GM21381 (cell line): Measurements from ENCODE around the gene PNKP.
A peak's percentile ranks its signal among the peaks of the same experiment; 100 is the strongest.

ENCODE experiments used
- ATAC-seq: cut with Tn5 transposase; IDR thresholded peaks from one replicate; pipeline ENCODE4 v1.9.1; 2021; ENCODE audit warnings: mild to moderate bottlenecking, moderate library complexity; ENCODE audit not compliant: unreplicated experiment

PNKP gene

DNA sequence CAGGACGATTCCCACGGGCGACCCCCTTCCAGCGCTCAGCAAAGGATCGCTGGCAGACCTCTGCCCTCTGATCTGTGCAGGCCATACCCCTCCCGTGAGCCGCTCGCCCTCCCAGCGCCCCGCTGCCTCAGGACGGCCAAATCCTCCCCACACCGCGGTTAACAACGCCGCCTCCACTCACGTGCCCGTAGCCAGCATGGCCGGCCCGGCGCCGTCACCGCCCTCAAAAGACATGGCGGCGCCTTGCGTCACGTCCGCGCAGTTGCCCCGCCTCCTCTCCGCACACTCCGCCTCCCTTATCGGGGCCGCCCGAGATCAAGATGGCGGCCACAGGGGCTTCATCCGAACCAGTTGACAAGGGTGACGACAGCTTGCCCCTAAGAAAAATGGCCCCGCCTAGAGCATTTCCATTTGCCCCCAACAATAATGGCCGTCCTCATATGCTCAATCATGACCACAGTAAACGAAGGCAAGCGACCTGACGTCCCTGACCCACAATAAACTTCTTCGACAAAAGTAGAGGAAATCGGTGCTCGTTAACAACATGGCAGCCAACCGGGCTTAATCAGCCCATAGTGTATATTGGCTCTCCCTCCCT is 9.1 kb upstream of the PNKP start:
- peak; percentile 45 for ATAC-seq

DNA sequence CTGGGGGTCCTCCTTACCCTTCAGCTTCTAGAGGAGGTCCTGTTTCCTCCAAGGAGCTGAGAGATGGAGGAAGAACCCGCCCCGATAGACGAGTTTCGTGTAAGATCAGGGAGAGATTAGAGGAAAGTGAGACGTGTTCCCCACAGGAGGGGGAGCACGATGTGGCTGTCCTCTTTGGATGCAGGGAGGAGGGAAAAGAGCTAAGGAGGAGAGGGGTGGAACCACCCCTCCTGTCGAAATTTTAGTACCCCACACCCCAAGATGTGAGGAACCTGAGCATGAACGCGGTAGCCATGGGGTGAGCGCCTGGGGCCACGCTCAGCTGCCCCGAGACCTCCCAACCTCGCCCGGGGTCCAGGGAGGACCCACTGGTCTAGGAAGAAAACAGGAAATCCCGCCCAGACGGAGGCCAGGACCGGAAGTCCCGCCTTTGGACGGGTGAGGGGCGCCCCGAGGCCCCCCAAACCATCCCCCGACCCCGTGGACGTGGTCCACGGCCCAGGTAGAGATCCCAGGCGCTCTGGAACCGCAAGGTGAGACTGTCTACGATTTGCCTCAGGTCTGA is 8.6 kb upstream of the PNKP start:
- no peak for ATAC-seq

DNA sequence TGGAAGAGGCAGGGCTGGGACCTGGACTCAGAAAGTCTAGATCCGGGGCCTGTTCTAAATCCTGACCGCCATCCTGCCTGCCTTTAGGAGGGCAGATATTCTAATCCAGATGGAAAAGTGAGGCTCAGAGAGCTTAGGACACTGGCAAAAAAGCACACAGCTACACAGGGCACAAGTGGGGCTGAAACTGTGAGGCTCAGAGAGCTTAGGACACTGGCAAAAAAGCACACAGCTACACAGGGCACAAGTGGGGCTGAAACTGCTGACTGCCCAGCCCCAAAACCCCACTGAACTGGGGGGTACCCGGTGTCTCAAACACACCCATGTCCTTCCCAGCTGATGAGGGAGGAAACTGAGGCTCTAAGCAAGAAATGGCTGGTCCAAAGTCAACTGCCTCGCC is 7.8 kb upstream of the PNKP start:
- no peak for ATAC-seq

DNA sequence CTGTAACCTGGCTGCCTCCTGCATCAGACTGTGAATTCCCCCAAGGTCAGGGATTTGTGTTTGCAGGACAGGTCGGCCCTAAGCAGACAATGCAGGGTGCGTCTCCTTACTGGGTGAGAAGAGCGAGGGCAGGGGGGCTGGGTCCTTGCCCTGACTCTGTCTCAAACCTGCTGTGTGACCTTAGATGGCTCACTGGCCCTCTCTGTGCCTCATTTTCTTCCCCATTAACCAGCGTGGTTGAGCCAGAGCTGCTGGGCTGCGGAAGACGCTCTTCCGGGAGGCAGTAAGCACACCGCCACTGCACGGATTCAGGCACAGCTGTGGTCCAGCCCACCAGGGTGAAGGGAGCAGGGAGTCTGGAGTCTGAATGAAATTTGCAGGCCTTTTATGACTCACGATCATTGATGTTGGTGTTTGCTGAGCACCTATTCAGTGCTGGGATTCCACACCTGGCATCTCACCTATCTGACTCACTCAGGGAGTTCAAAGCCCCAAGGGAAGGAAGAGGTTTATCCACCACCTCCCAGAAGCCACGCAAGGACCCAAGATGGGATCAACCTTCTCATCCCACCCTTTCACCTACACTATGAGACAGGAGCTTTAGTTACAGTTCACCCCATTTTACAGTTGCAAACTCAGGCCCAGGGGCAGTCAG is 7.3 kb upstream of the PNKP start:
- ATAC-seq, result no peak

DNA sequence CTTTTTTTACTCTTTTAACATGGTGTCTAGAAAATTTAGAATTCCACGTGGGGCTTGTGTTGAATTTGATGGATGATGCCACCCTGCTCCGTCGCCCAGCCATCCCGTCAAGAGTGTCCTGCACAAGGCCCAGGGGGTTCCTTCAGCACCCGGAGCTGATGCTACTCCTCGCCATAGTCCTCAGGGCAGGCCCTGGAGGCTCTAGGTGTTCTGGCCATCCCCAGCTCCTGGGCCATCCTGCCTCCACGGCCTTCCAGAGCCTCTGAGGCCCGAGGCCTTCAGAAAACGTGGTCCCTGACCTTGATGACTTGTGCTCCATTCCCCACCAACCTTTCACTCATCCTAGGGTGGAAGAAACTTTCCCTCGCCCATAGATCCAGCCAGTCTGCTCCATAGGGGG is 6.5 kb upstream of the PNKP start:
- ATAC-seq, result no peak

DNA sequence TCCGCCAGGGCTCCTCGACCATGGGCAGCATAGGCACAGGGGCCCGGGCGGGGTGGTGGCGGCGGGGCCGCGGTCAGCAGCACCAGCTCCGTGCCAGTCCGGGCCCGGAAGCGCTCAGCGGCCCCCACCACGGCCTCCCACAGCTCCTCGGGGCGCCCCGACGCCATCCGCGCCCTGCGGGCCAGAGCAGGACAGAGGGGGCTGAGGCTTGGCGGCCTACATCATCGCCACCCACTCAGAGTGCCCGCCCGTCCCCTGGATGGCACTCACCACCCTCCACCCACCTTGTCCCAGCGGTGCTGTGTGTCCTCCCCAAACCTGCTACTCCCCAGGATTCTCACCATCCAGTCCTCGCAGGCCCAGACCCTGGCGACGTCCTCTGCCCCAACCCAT is 5.7 kb upstream of the PNKP start:
- no peak for ATAC-seq

DNA sequence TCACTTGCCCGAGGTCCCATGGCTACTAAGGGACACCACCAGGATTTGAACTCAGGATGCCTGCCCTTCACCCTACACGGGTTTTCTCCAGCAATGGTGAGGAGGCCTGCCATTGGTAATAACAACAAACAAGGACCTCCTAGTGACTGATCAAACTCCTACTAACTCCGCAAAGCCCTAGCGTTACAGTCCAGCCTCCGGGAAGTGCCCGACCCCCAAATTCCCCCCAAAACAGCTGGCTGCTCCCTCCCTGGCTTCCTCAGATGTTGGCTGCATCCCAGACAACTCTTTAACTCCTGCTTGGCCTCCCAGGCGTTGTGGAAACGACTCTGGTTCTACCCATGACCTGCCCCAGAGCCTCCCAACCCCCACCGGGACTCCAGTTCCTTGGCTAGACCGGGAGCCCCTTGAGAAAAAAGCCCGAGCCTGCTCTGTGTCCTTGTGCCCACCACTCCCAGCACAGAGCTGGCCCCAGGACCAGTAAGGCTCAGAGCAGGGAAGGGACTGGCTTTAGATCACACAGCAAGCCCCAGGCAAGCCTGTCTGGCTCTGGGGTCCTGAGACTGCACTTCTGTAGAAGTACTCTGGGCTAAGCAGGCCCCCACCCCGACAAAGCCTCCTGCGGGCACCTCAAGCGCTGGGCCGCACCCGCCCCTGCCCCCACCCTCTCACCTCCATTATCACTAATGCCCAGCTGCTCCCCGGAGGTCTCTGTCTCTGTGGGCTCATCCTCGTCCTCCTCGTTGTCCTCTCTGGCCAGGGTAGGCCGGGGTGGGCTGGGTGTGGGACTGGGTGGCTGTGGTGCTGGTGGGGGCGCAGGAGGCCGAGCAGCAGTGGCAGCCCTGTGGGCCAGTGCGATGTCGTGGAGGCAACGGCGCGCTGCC is 5.1 kb upstream of the PNKP start:
- no peak for ATAC-seq

DNA sequence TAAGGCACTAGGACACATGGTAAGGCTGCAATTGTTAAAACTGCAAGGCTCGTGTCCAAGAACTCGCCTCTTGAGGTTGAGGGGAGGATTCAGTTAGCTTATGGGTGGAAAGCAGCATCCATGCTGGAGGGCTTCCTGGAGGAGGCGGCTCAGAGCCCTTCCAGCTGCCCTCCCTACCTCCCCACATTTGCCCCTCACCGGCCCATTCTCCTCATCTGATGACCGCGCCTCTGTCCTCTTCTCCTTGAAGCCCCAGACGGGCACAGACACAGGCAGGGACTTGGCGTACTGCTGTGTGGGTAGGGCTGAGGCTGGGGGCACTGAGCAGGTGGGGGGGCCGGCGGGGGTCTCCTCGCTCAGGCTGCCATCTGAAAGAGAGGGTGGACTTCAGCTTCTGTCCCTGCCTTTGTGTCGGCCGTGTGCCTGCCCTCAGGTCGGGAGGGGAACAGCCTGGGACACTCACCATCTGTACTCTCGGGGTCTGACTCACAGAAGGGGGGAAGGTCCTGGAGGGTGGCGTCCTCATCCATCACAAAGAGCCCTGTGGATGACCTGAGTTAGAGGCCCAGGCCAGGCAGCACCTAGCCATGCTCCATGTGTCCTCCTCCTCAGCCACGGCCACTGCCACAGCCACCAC is 4.1 kb upstream of the PNKP start:
- ATAC-seq, result no peak

DNA sequence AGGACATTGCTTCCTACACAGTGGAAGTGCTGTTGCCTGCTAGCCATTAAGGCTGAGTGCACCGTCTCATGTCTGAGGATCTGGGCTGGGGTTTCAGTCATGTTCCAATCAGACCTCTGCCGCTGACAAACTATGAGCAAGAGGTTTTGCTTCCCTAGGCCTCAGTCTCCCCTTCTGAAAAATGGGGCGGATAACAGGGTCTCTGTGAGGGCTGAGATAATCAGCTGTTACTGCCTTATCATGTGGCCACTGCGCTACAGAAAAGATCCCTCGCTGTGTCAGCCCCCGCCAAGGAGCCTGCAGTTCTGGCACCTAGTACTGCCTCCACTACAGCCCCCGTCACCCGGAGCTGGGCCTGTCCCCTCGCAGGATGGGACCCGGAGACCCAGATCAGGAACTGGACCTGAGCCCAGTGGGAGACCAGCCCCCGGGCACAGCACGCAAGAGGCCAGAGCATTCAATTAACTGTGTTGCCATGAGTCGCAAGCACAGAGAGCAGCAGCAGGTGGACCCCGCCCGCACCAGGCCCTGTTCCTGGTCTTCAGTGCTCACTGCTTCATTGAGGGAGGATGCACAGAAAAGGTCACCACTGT is 3.0 kb upstream of the PNKP start:
- ATAC-seq, result no peak

DNA sequence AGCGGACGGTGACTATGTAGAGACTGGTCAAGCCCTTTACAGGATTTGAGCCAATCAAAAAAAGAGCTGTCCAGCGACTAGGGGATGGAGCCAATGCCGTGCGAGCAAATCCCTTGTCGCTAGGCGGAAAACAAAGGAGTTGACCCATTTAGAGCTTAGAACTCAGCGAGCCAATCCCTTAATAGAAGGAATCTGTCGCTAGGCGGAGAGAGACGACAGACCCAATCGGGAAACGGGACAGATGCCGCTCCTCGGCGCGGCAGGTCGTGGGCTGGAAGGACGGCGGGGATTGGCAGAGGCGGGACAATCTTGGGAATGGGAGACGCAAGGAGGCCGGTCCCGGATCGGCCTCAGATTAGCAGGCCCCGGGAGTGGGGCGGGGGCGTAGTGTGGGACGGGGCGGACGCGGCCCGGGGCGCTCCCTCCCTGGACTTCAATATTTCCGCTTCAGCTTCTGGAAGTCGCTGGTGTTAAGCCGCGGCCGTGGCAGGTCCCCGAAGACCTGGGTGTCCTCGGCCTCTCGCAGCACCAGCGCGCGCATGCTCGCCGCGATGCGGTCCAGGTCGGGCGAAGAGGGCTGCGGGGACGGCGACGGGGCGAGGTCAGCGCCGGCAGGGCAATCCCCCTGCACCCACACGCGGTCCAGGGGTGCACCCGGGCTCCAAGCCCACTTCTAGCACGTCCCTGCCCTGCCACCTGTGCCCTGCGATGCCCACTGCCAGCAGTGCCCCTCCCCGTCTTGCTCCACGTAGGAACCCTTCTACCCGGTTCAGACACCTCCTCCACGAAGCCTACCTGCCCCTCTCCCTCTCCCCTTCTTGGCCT is 2.3 kb upstream of the PNKP start:
- ATAC-seq, result peak; percentile 60

DNA sequence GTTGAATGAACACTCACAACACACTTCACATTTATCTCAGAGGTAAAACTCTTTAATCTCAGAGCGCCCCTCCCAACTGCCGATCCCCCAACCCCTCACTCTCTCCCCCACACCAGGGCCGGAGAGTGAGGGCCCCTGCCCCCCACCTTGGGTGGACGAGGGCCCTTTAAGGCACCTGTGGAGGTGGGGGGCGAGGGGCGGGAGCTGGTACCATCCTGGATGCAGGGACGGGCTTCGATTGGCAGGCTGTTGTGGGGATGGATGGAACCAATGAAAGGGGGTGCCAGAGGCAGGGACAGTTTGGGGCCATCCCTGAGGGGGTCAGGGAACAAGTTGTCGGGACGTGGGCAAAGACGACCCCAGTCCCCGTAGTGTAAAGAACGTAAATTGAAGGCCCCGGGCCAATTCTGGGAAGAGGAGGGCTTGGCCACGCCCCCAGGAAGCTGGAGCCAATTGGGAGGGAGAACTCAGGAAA is 1.7 kb upstream of the PNKP start:
- ATAC-seq, result peak; percentile 7

DNA sequence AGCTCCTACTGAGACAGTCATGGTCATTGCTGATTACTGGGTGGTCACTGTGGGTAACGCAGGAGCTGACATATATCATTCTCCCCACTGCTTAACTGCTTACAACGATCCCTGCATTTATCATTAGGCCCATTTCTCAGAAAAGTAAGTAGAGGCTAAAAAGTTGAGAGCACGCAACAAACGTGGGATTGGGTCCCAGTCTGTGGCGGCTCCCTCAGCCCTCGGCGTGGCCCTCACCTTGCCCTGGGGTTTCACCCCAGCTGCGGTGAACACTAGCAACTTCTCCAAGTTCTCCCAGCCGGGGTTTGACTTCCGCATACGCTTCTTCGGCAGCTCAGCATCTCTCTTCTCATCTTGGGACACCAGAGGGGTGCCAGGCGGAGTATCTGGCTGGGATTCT is 2.5 kb downstream of the PNKP start:
- ATAC-seq, result no peak

DNA sequence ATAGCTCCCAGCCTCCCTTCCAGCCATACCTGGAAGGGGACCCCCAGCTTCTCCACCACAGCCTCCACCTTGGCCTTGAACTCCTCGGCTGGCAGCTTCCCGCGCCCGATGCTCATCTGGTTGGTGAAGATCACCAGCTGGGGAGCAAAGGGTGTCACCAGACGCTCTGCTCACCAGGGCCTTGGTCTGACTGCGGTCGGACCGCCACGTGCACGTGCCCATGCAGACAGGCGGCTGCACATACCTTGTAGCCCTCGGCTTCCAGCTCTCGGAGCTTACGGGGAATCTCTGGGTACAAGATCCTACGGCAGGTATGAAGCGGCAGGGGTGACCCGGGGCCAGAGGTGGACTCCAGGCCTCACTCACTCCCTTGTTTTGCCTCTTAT is 3.4 kb downstream of the PNKP start:
- ATAC-seq, result no peak

DNA sequence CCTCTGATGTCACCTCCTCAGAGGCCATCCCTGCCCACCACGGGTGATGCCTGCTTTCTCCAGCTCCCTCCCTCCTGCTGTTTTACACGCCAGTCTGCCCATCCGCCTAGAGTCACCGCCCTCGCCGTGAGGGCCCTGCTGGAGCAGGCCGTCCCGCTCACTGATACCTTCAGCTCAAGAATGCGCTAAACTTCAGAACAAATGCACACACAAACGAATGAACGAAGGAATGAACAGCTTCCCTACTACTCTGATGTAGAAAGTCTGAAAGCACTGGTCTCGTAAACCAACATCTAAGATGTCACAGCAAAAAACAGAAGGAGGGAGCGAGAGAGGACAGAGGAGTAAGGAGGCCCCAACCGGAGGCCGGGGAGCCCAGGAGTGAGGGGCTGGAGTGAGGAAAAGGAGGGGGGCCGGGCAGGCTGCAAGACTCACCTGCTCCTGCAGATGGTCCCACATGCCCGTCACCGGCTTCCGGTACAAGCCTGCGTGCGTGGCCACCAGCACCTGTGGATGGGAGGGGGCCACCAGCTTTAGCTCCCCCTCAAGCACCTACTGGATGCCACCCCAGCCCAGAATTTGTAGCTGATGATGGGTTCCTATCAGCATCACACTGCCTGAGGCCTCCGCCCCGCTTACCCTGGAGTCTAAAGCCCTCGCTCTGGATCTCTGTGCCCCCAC is 4.0 kb downstream of the PNKP start:
- ATAC-seq, result no peak

DNA sequence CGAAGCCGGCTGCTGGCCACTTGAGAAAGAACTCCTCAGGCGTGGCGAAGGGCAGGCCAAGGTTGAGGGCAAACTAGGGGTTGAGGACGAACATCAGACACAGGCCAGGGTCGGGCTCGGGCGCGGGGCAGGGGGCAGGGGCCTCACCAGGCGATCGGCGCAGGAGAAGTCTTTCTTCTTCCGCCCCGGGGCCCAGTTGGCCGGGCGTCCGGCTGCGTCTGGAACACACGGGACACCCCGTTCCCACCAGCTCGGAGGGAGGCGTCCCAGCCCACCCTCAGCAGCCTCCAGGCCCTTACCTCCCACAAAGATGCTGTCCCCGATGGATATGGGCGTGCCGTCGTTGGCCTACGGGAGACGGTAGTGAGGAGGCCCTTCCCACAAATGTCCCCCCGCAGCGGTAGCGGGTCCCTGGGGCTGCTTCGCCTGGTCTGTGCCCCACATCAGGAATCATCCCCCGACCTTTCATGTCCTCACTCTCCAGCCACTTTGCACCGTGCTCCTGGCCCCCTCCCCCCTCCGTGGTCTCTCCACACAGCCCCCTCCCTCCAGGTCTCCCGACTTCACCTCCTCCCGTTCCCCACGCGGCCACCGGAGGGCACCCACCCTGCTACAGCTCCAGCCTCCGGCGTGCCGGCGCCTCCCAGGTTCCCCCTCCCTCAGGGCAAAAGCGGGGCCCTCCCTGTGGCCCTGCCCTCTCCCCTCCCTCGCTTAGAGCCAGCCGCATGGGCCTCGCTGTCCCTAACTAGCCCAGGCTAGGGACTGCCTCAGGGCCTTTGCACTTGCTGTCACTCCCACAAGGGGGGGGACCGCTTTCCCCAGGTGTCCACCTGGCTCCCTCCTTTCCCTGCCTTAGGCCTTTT is 4.8 kb downstream of the PNKP start:
- no peak for ATAC-seq

DNA sequence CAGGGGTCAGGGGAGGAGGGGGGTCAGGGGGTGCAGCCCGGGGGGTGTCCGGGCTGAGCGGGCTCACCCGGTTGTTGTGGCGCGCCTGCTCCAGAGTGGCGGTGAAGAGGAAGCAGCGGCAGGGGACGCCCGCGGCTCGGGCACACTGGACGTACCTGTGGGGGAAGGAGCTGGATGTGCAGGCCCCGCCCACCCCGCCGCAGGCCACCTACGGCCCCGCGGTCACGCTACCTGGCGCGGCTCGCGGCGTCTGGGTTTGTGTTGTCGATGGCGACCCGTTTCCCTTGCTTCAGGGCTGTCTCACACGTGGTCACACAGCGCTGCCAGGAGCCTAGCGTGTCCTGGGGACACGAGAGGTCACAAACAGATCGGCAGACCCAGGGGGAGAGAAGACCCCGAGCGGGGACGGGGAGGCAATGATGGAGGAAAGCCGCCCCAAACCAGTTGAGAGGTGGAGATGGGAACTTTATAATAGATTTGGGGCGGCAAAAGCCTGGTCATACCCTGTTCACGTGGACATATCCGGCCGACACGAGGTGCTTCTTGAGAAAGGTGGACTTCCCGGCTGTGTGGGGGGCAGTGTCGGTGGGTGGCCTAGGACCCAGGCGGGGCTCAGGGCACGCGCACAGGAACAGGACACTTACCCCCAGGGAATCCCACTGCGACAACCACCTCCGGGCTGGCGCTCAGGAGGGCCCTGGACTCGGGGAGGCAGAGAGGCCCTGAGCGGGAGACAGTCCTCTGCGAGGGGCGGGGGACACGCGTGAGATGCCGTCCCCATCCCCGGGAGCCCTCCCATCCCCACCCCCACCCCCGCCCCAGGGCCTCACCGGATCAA is 5.6 kb downstream of the PNKP start:
- no peak for ATAC-seq

DNA sequence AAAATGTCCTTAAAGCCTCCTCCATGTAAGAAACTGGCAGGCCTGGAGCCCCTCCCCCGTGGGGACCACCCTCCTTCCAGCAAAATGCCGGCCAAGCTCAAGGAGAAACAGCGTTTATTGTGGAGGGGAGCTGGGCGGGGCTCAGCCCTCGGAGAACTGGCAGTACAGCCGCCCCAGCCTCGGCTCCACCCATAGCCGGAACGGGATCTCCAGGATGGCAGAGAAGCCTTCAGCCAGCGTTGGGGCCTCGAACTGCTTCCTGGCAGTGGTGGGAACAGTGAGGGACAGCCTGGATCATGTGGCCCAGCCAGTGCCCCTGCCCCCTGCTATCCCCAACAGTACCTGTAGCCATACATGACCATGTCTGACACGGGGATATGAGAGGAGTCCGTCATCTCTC is 6.3 kb downstream of the PNKP start:
- ATAC-seq, result no peak
